Effector CD4-positive, alpha-beta T cell (primary cell): Measurements from ENCODE around the gene CCDC148. TPM values are rescaled to one million over a fixed set of nuclear protein-coding genes. Genes with fewer than 3 reads are reported as not detected.

Source experiments
- DNase-seq: peaks from one replicate; pipeline ENCODE4 v3.0.0-alpha.2; 2020
- total RNA-seq: gene quantifications from one replicate; lab custom pipeline; 2026; lab: John Stamatoyannopoulos, UW

Gene CCDC148
- not detected for total RNA-seq

DNA sequence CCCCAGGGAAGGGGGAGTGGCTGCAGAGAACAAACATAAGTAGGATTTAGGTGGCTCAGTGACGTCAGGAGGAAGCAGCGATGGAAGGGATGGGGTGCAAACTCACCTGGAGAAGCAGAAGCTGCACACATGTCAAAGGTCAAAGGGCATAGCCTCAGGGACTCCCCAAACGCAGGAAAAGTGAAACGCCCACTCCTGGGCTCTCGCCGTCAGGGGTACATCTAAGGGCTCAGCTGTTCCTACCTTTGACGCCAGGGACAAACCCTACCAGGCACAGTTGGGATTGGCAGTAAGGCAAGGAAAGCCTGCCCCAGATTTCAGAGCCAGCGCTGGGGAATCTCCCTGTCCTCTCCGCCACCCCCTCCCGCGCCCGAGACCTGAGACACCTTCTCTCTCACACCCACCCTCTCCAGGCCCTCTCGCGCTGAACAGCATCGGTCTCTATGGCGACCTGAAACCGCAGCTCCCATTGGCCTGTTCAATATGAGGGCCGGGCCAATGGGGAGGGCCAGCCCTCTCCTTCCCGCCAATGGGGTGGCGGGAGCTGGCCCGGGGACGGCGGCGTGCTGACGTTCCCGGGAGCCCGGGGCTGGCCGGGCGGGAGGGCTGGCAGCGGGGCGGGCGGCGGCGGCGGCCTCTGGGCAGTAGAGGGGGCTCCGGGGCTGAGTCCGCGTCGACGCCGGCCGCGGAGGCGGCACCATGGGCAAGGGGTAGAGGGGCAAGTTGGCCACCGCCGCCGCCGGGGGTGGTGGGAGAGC, at the start of gene CCDC148, which contains the start of gene PKP4:
TSS of gene CCDC148 (minus strand) at position 445 of the 758 bp plus-strand sequence. CDS start at position 131, 314 bp downstream.
TSS of gene PKP4 (plus strand) at position 644 of the 758 bp plus-strand sequence. CDS start 76,233 bp downstream, outside the sequence.
- DNase-seq = peak; percentile 86

GRCh38 chr2:158505448-158505934, 48.9 kb upstream of the CCDC148 start:
- no peak for DNase-seq

DNA sequence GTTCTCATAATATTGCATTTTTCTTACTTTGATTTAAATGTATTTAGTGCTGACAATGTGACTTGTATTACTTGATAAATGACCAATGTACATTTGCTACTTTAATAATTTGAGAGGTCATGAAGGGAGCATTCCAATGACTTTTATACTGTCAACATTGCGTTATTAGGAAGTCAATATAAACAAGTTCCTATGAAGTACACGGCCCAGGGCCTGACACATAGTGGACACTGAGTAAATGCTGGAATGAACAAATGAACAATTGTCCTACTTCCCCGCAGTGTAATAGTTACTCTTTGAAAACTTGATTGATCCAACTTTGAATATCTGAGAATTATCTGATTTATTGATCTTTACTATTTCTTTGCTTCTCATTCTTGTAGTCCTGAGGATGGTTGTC, 47.5 kb upstream of the CCDC148 start:
- no peak for DNase-seq

GRCh38 chr2:158502974-158503373, 46.4 kb upstream of the CCDC148 start:
- DNase-seq = no peak

GRCh38 chr2:158501301-158501700, 44.7 kb upstream of the CCDC148 start:
- DNase-seq = no peak

GRCh38 chr2:158500333-158500732, 43.8 kb upstream of the CCDC148 start:
- no peak for DNase-seq

DNA sequence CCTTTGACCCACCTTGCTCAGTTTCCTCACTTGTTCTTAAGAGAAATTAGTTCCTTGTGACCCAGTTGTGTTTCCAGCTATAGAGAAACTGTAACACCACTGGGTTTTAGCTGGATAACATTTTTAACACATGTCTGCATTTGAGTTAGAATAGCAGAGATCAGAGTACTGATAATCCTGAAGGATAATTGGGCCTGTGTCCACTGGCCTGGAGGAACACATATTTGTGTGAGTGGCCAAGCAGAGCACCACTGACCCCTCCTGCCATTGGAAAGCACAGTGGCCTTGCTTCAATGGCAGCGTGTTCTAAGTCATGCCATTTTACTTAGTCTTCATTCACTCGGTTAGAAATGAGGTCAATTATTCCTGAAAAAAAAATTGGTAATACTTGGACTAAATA, 42.8 kb upstream of the CCDC148 start:
- DNase-seq = no peak

GRCh38 chr2:158498749-158499136, 42.2 kb upstream of the CCDC148 start:
- DNase-seq = no peak

DNA sequence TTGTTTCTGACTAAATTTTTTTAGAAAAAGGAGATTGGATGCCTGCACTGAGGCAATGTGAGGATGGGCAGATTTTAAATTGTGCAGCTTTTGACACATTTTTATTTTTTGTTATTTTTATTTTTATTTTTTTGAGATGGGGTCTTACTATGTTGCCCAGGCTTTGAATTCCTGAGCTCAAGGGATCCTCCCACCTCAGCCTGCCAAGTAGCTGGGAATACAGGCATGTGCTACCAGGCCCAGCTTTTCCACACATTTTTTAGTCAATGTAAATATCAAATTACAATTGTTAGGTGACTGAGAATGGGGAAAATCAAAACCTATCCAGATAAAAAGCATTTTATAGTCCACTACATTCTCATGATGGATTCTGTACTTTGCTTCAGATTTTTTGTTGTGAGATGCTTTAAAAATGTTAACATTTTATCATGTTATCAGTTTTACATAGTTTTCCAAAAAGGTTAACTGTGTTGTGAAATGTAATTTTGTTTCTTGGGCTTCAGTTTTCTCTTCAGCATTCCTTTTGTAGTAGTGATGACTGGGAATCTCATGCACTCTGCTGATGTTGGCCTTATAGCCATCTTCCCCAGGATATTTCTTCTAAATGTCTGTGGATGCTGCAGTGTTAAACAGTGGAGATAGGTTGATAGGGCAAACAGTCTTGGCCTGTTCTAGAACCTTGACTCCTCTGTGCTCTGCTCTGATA, 41.6 kb upstream of the CCDC148 start:
- no peak for DNase-seq

- no peak for DNase-seq
Measured at GRCh38 chr2:158497486-158497885, 40.9 kb upstream of the CCDC148 start.

DNA sequence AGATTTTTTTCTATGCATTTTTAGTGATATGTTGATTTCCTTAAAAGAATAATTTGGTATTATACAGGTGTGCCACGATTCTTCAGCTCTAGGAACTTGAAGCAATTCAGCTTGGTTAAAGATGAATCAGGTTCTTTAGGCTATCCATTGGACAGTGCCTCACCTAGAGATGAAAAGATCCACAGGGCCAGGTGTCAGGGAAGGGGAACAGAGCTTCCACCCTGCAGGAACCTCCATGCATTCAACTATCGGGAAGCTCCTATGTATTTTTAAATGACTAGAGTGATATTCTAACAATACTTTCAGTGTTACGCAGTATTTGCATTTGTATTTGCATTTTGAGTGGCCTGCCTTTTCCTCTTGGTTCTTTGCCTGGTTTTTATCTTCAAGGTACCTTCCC, 40.4 kb upstream of the CCDC148 start:
- DNase-seq = no peak

DNA sequence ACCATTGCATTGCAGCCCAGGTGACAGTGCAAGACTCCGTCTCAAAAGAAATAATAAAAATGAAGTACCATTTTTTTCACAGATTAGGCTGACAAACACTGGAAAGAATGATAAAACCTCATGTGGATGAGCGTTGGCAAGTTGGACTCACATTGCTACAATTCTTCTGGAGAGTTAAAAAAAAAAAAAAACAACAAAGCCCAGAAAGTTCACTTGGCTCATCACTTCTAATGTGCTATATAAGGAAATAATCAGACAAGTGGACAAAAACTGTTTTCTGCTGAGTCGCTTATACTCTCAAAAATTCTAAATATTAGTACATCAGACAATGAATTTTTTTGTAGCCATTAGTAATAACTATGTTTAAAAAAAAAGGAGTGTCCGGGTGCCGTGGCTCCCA, 38.6 kb upstream of the CCDC148 start:
- no peak for DNase-seq

DNA sequence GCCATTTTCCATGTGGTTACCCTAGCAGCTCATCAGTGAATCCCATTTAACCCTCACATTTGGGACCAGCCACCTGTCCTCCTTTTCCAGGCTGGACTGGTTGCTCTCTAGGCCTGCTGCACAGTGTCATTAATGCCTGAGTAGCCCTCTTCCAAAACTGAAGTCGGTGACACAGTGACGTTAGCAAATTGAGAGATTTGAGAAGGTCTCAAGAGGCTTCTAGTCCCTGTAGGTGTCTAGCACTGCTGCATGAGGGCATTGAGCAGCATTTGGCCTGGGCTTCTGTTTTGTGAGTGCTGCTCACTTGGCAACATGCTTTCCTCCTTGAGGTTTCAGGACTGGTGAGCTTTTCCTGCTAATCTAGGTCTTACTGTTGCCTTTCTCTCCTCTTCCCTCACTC, 36.9 kb upstream of the CCDC148 start:
- DNase-seq = no peak

- no peak for DNase-seq
Measured at GRCh38 chr2:158491072-158491471, 34.5 kb upstream of the CCDC148 start.

- DNase-seq = no peak
Measured at GRCh38 chr2:158489366-158490112, 33.0 kb upstream of the CCDC148 start.

DNA sequence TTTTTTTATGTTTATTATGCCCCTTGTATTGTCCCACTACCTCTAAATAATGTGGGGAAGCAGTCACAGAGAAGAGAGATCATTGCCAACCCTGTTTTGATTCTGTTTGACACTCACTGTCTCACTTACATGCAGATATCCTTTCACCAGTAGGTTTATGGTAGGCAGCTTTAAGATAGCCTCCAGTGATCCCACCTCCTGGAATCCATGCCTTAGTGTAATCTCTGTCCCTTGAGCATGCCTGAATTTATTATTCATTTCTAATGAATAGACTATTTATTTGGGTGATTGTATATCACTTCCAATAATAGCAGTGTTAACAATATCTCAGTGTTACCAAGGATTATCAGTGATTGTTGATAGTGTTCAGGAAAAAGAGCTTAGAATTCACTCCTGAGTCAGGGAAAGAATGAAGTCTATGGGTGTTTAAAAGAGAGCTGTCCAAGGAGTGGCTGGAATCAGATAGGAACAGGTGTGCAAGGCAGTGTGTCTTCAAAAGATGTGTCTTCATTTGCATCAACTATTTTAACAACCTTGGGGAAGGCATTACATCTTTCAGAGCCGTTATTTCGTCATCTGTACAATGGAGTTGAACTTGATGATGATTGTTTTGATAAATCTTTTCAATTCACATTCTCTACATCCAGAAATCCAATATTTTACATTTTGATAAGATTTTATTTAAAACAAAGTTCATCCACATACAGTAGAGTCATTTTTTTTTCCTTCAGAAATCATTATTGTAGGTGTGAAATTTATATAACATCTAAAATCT, 32.1 kb upstream of the CCDC148 start:
- no peak for DNase-seq

DNA sequence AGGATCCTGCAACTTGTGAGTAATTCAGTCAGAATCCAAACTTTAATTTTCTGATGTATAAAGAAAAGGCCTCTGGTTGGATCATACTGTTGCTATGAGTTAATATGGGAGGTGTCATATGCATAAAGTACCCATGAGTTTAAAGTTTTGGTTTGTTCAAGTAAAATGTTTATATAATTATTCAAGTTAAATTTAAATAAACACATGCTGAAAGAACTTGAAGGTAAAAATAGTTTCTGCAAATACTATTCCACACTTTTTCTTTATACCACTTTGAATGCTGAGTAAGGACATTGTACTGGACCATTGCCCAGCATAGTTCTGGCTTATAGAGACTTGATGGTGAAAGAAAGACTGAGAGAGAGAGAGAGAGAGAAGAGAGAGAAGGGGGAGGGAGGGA, 30.9 kb upstream of the CCDC148 start:
- no peak for DNase-seq

GRCh38 chr2:158486970-158487325, 30.4 kb upstream of the CCDC148 start:
- DNase-seq = no peak

DNA sequence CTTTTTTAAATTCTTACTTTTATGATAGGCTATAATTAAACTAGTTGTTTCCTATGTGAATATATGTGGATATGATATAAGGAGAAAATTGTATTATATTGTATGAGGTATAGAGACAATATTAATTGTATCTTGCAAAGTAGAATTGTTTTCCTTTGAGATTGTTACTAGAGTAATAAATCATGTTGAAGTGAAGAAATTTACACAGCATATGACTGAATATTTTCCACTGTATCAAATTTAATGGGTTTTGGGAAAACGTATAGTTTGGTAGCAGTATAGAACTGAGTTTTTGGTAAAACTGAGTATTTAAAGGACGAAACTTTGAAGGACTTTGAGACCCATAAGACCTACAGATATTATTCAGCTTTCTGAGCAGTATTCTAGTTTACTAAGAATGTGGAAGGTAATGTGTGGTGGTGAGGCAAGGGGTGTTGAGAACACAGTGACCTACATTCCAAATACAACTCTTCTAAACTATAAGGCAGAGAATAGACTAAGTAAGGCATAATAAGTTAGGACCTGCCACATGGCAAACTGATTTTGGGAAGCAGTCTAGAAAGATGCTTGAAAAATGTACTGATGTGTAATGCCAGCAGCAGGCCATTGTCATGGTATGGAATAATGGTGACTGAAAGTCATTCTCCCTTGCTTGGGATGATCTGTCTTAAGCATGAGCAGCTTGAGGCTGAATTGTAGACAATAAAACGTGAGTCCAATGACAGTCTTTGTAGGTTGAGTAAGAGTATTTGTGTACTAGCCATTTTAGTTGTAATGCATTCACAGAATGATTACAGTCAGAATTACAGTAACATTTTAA, 29.8 kb upstream of the CCDC148 start:
- no peak for DNase-seq

DNA sequence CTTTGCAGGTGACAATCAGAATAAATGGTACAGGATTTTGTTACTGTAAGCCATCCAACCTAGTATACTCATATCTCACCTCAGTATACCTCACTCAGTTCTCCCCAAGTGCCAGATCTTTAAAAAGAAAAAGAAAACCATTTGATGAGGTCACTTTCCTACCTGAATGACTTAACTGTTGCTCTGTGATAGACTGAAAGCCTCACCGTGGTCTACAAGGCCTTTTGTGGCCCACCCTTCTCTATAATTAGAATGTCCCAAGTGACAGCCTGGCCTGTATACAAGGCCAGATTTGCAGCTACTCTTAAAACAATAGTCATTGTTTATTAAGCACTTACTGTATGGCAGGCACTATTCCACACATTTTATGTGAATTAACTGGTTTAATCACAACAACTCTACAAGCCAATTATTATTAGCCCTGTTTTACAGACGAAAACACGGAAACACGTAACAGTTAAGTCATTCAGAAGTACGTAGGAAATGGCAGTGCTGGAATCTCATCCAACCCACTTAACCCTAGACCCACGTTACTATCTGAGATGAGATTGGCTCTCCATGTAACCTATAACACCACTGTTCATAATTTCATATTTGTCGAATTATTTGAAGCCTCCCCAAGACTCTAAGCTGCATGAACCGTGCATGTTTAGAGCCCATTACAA, 28.5 kb upstream of the CCDC148 start:
- no peak for DNase-seq

GRCh38 chr2:158482594-158482993, 26.0 kb upstream of the CCDC148 start:
- DNase-seq = no peak
